ENCODE results near the gene TMEM250. TPM values are rescaled to one million over a fixed set of nuclear protein-coding genes. Genes with fewer than 3 reads are reported as not detected.

Gene TMEM250
- total RNA-seq, 4 donors from 2014 or later = 34.3 to 59.4 (median 43.4) TPM

DNA sequence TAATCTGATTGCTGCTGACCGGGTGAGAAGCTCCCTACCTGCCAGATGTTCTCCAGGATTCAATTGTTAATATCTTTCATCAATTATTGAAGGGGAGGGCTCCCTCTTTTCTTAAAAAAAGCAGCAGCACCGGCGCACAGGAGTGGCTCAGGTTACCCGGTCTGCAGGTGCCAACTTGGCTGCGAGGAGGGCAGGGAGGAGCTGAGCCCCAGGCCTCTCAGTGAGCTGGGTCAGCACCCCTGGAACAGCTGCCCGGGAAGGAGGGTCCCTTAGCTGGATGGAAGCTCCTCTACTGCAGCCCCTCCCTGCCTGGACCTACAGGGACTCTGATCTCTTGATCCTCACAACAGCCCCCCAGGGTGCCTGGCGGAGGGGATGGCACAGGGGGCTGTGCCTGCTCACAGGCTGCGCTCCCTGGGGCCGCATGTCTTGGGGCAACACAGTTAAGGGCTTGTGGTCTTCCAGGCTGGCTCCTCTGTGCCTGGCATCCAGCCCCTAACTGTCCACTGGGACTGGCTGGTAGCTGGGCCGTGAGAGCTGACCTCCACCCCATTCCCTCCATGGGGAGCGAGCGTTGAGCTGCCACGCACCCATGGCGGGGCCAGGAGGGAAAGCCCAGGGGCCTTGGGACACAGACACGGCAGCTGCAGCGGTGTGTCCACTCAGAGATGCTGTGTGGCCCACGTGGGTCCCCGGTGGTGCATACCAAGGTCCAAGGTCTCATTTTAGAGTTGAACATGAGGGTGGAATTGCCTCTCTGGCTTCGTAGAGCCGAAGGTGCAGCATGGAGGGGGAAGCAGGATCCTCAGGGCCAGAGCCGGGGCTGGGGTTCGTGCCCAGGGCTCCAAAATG lies 28.6 kb upstream of the TMEM250 start:
- no peak for DNase-seq
- no peaks in the 10 kb centered on the region for H3K9me3 ChIP-seq
- peaks cover 0 to 8% (median 0%) of the 10 kb centered on the region in 3 donors for H3K4me1 ChIP-seq
- no peak overlapping the region for H3K4me3 ChIP-seq
- WGBS, 2 donors = 28 to 78% methylated on average over 6 to 9 of the region's 22 CpGs
- intact Hi-C loops (cut with DNase I) = loop anchor here (10.0 kb wide), 2 partner anchors 58 to 138 kb away; partner anchors contain the start of gene LHX3
- H3K36me3 ChIP-seq = no peaks in the 10 kb centered on the region
- no peak overlapping the region for H3K27ac ChIP-seq
- TF ChIP-seq CTCF (IDR thresholded peaks at IDR 0.05) (no peak), POLR2A (IDR thresholded peaks at IDR 0.05) (no peak)
- peaks cover 0 to 78% (median 3%) of the 10 kb centered on the region in 4 donors for H3K27me3 ChIP-seq

GRCh38 chr9:136146126-136147037 lies 27.7 kb upstream of the TMEM250 start:
- Histone ChIP-seq H3K27me3 (peaks cover 0 to 86% (median 3%) of the 10 kb centered on the region in 4 donors), H3K36me3 (no peaks in the 10 kb centered on the region), H3K4me1 (peaks cover 0 to 15% (median 0%) of the 10 kb centered on the region in 3 donors), H3K27ac (no peak overlapping the region), H3K9me3 (no peaks in the 10 kb centered on the region), H3K4me3 (no peak overlapping the region)
- intact Hi-C loops (cut with DNase I) = loop anchor here (10.0 kb wide), 2 partner anchors 58 to 138 kb away; partner anchors contain the start of gene LHX3
- TF ChIP-seq CTCF (IDR thresholded peaks at IDR 0.05) (no peak), POLR2A (IDR thresholded peaks at IDR 0.05) (no peak)
- 65 to 75% methylated on average over 16 to 25 of the region's 33 CpGs for WGBS, 2 donors
- DNase-seq = no peak

- 69% methylated on average over 3 of the region's 5 CpGs; no CpG with 5 or more reads in 1 of the 2 donors for WGBS, 2 donors
- Histone ChIP-seq H3K4me3 (no peak overlapping the region), H3K27ac (no peak overlapping the region), H3K4me1 (peaks cover 0 to 20% (median 0%) of the 10 kb centered on the region in 3 donors), H3K27me3 (peaks cover 0 to 90% (median 3%) of the 10 kb centered on the region in 4 donors), H3K36me3 (no peaks in the 10 kb centered on the region), H3K9me3 (no peaks in the 10 kb centered on the region)
- no peak for DNase-seq
- intact Hi-C loops (cut with DNase I) = loop anchor here (10.0 kb wide), 2 partner anchors 59 to 139 kb away; partner anchors contain the start of gene LHX3
- TF ChIP-seq CTCF (IDR thresholded peaks at IDR 0.05) (no peak), POLR2A (IDR thresholded peaks at IDR 0.05) (no peak)
Measured at GRCh38 chr9:136145580-136145979, 26.9 kb upstream of the TMEM250 start.

- 85% methylated on average over 11 of the region's 11 CpGs; no CpG with 5 or more reads in 1 of the 2 donors for WGBS, 2 donors
- TF ChIP-seq POLR2A (IDR thresholded peaks at IDR 0.05) (no peak), CTCF (IDR thresholded peaks at IDR 0.05) (no peak)
Measured at GRCh38 chr9:136144450-136144849, 25.8 kb upstream of the TMEM250 start.

More at GRCh38 chr9:136144450-136144849, 25.8 kb upstream of the TMEM250 start:
- intact Hi-C loops (cut with DNase I) = loop anchor here (10.0 kb wide), 2 partner anchors 60 to 140 kb away; partner anchors contain the start of gene LHX3
- Histone ChIP-seq H3K4me3 (no peak overlapping the region), H3K9me3 (no peaks in the 10 kb centered on the region), H3K36me3 (no peaks in the 10 kb centered on the region), H3K27me3 (peaks cover 0 to 91% (median 3%) of the 10 kb centered on the region in 4 donors), H3K4me1 (peaks cover 0 to 20% (median 0%) of the 10 kb centered on the region in 3 donors), H3K27ac (no peak overlapping the region)
- no peak for DNase-seq
